IMR-90 (cell line): ENCODE results near the gene SEMA4D. TPM values are rescaled to one million over a fixed set of nuclear protein-coding genes. Genes with fewer than 3 reads are reported as not detected.

Source experiments
- ATAC-seq: fragments of 200-7000 bp; cut with Tn5 transposase; 2 replicates; pipeline ENCODE4 v1.9.1; 2020; ENCODE audit warnings: low read depth, mild to moderate bottlenecking, moderate library complexity
- BruUV-seq: library from RNA; stranded (reverse); fragments of 400-500 nt; replicated peaks from 2 replicates; lab custom pipeline; 2021; lab: Mats Ljungman, UMichigan
- CTCF ChIA-PET: fragments of 300-600 bp; formaldehyde crosslinking; extraction: SDS; loops from one replicate; lab custom pipeline; 2021; ENCODE audit warnings: antibody characterized with exemption; lab: Yijun Ruan, JAX
- POLR2A ChIA-PET: fragments of 300-600 bp; sonication (Branson Sonifier 250); formaldehyde crosslinking; loops from one replicate; lab custom pipeline; 2022; ENCODE audit warnings: antibody characterized with exemption; ENCODE audit not compliant: unreplicated experiment; lab: Charles Lee
- DNase-seq: peaks from one replicate; pipeline ENCODE4 v3.0.0; 2013
- H2AFZ ChIP-seq: replicated peaks from 2 replicates; pipeline ENCODE3; 2013; ENCODE audit warnings: low read length, mild to moderate bottlenecking; ENCODE audit not compliant: poor library complexity
- H2AK5ac ChIP-seq: 2 replicates; pipeline ENCODE4 v1.6.1; 2013; ENCODE audit warnings: low read depth, low read length, inconsistent platforms
- H2AK9ac ChIP-seq: replicated peaks from 2 replicates; pipeline ENCODE3; 2013; ENCODE audit warnings: mild to moderate bottlenecking, low read depth, low read length, moderate library complexity; ENCODE audit not compliant: poor library complexity
- H2BK120ac ChIP-seq: 2 replicates; pipeline ENCODE4 v1.6.1; 2013; ENCODE audit warnings: low read depth, low read length, inconsistent platforms
- H2BK15ac ChIP-seq: 3 replicates; pipeline ENCODE4 v1.6.1; 2013; ENCODE audit warnings: low read depth, low read length, inconsistent platforms
- H2BK20ac ChIP-seq: 2 replicates; pipeline ENCODE4 v1.6.1; 2013; ENCODE audit warnings: low read depth, mild to moderate bottlenecking, inconsistent platforms, low read length, moderate library complexity
- H2BK5ac ChIP-seq: 2 replicates; pipeline ENCODE4 v1.6.1; 2013; ENCODE audit warnings: mild to moderate bottlenecking, low read depth, low read length, inconsistent platforms; ENCODE audit not compliant: poor library complexity, severe bottlenecking
- H3K14ac ChIP-seq: replicated peaks from 2 replicates; pipeline ENCODE4 v1.6.1; 2013; ENCODE audit warnings: low read depth, low read length, inconsistent platforms
- H3K18ac ChIP-seq: 2 replicates; pipeline ENCODE4 v1.6.1; 2013; ENCODE audit warnings: low read depth, low read length, control low read depth
- H3K23ac ChIP-seq: 2 replicates; pipeline ENCODE4 v1.6.1; 2013; ENCODE audit warnings: low read depth, low read length, inconsistent platforms
- H3K27ac ChIP-seq: 2 replicates; pipeline ENCODE4 v1.5.1; 2013; ENCODE audit warnings: mild to moderate bottlenecking, control low read depth, low read length; ENCODE audit not compliant: insufficient read depth
- H3K27me3 ChIP-seq: 2 replicates; pipeline ENCODE4 v1.6.1; 2013; ENCODE audit warnings: low read length; ENCODE audit not compliant: control insufficient read depth, insufficient read depth
- H3K36me3 ChIP-seq: 2 replicates; pipeline ENCODE4 v1.6.1; 2013; ENCODE audit warnings: low read length, mixed read lengths; ENCODE audit not compliant: control insufficient read depth, insufficient read depth
- H3K4ac ChIP-seq: 2 replicates; pipeline ENCODE4 v1.6.1; 2013; ENCODE audit warnings: low read depth, low read length, inconsistent platforms
- H3K4me1 ChIP-seq: 2 replicates; pipeline ENCODE4 v1.6.1; 2013; ENCODE audit warnings: low read length, mixed read lengths; ENCODE audit not compliant: control insufficient read depth, insufficient read depth
- H3K4me2 ChIP-seq: 2 replicates; pipeline ENCODE4 v1.6.1; 2013; ENCODE audit warnings: low read depth, mild to moderate bottlenecking, control low read depth, low read length, moderate library complexity
- H3K4me3 ChIP-seq: 2 replicates; pipeline ENCODE4 v1.5.1; 2013; ENCODE audit warnings: low read depth, mild to moderate bottlenecking, control low read depth, low read length, moderate library complexity; ENCODE audit not compliant: insufficient read depth
- H3K56ac ChIP-seq: 2 replicates; pipeline ENCODE4 v1.6.1; 2013; ENCODE audit warnings: low read length, inconsistent platforms; ENCODE audit not compliant: insufficient read depth; ENCODE audit errors: extremely low read depth
- H3K79me1 ChIP-seq, 2 experiments: 2 replicates each; pipeline ENCODE4 v1.6.1; 2013; ENCODE audit warnings: low read length in 2 of 2, inconsistent platforms in 1 of 2, low read depth in 1 of 2
- H3K9ac ChIP-seq: 2 replicates; pipeline ENCODE4 v1.6.1; 2013; ENCODE audit warnings: low read depth, low read length, control low read depth
- H3K9me1 ChIP-seq: 2 replicates; pipeline ENCODE4 v1.6.1; 2013; ENCODE audit warnings: low read length, inconsistent platforms; ENCODE audit not compliant: insufficient read depth
- H3K9me3 ChIP-seq: 2 replicates; pipeline ENCODE4 v1.6.1; 2013; ENCODE audit warnings: low read length; ENCODE audit not compliant: control insufficient read depth, insufficient read depth
- H4K20me1 ChIP-seq: 2 replicates; pipeline ENCODE4 v1.6.1; 2013; ENCODE audit warnings: low read length, inconsistent platforms; ENCODE audit not compliant: insufficient read depth
- H4K5ac ChIP-seq: 2 replicates; pipeline ENCODE4 v1.6.1; 2013; ENCODE audit warnings: mild to moderate bottlenecking, low read depth, low read length, control low read depth
- H4K8ac ChIP-seq, 2 experiments: 2 replicates each; pipeline ENCODE4 v1.6.1; 2013; ENCODE audit warnings: low read depth in 2 of 2, low read length in 2 of 2, control low read depth in 1 of 2, inconsistent platforms in 1 of 2
- H4K91ac ChIP-seq: 2 replicates; pipeline ENCODE4 v1.6.1; 2013; ENCODE audit warnings: low read depth, low read length, inconsistent platforms; ENCODE audit not compliant: insufficient read depth
- BHLHE40 ChIP-seq: fragments of 150-350 bp; IDR thresholded peaks from 2 replicates; pipeline ENCODE4 v1.6.1; 2016; ENCODE audit warnings: mild to moderate bottlenecking, low read depth, low read length
- CTCF ChIP-seq: conservative IDR thresholded peaks from 2 replicates; pipeline ENCODE4 v1.5.1; 2012; ENCODE audit warnings: mild to moderate bottlenecking, low read depth, low read length, improper control_type of control experiment
- ELK1 ChIP-seq: fragments of 150-350 bp; IDR thresholded peaks from 2 replicates; pipeline ENCODE4 v1.6.1; 2016; ENCODE audit warnings: low read depth, mild to moderate bottlenecking, low read length, moderate library complexity, borderline replicate concordance
- FOS ChIP-seq: fragments of 150-350 bp; IDR thresholded peaks from 2 replicates; pipeline ENCODE4 v1.6.1; 2016; ENCODE audit warnings: low read depth, low read length
- NFE2L2 ChIP-seq: fragments of 150-350 bp; IDR thresholded peaks from 2 replicates; pipeline ENCODE4 v1.6.1; 2016; ENCODE audit warnings: low read depth, mild to moderate bottlenecking, low read length
- POLR2A ChIP-seq: IDR thresholded peaks from 2 replicates; pipeline ENCODE4 v1.6.1; 2012; ENCODE audit warnings: mild to moderate bottlenecking, low read depth, low read length
- RCOR1 ChIP-seq: IDR thresholded peaks from 2 replicates; pipeline ENCODE4 v1.6.1; 2012; ENCODE audit warnings: mild to moderate bottlenecking, low read length, improper control_type of control experiment; ENCODE audit not compliant: insufficient replicate concordance
- SMC3 ChIP-seq: fragments of 150-350 bp; IDR thresholded peaks from 2 replicates; pipeline ENCODE4 v1.6.1; 2016; ENCODE audit warnings: low read depth, mild to moderate bottlenecking, antibody characterized with exemption, low read length, moderate library complexity
- WGBS, 2 experiments: methylation state at CpG; one replicate each; pipeline versions ENCODE4 v1.1.5 to v1.1.7; 2013; ENCODE audit warnings: missing lambda C conversion rate in 2 of 2; ENCODE audit not compliant: insufficient read length in 1 of 2; ENCODE audit errors: extremely low coverage in 2 of 2; 5-methylcytosine and 5-hydroxymethylcytosine counted together
- dilution Hi-C: fragments of 300-500 bp; cut with HindIII; formaldehyde crosslinking; loops from one replicate; pipeline ENCODE4 v1.14.3; 2018; ENCODE audit warnings: low sequenced_read_pairs; ENCODE audit not compliant: unreplicated experiment
- in situ Hi-C: fragments of 300-500 bp; cut with MboI; formaldehyde crosslinking; loops from 3 replicates; pipeline ENCODE4 v1.14.3; 2019; ENCODE audit warnings: low sequenced_read_pairs, inconsistent platforms, mixed read lengths
- intact Hi-C: fragments of 100-400 bp; cut with micrococcal nuclease; formaldehyde crosslinking; loops from 2 replicates; pipeline ENCODE4 v1.10.0; 2022
- polyA plus RNA-seq, 3 experiments: library from polyadenylated mRNA; depleted of rRNA; stranded (reverse); fragments of >200 nt; gene quantifications; 2 replicates each; pipeline ENCODE4 v1.2.3, GENCODE V29; 2012; ENCODE audit warnings: low replicate concordance in 1 of 3
- total RNA-seq: library from RNA; depleted of rRNA; stranded (reverse); fragments of >200 nt; gene quantifications from 2 replicates; pipeline ENCODE4 v1.2.3, GENCODE V29; 2012

SEMA4D gene
- total and polyA plus RNA-seq, 2 of the 4 experiments (the other 2 are of a cell fraction), result 0.90 to 1.5 TPM

GRCh38 chr9:89484475-89485404, 13.2 kb downstream of the SEMA4D start:
- H3K18ac ChIP-seq, result no peak overlapping the region; the same call in 1 of the 2 replicates
- H4K20me1 ChIP-seq, result no peaks in the 10 kb centered on the region
- H3K9me1 ChIP-seq, result peaks cover 7% of the 10 kb centered on the region; the same call in 1 of the 2 replicates
- H3K4me2 ChIP-seq, result no peak overlapping the region
- 0 out of 2 replicates have a peak overlapping the region, but pooled peaks have one; percentile 12 for H2BK20ac ChIP-seq
- H3K36me3 ChIP-seq, result no peaks in the 10 kb centered on the region
- WGBS, 2 experiments, result 95% methylated on average over 3 of the region's 6 CpGs; no CpG with 5 or more reads in 1 of the 2 experiments
- peak overlapping the region; percentile 5 for H2AK5ac ChIP-seq
- POLR2A ChIA-PET, result no interaction called here
- intact Hi-C loops, result no loop called here
- no peak for TF ChIP-seq NFE2L2
- TF ChIP-seq POLR2A, result no peak
- no peak for TF ChIP-seq SMC3
- TF ChIP-seq FOS, result no peak
- no peak for TF ChIP-seq ELK1
- TF ChIP-seq CTCF, result no peak
- TF ChIP-seq BHLHE40, result no peak
- no peak for TF ChIP-seq RCOR1
- no peaks in the 10 kb centered on the region for H3K27me3 ChIP-seq
- in situ Hi-C loops, result no loop called here
- H2AFZ ChIP-seq, result no peak overlapping the region
- no peak overlapping the region for H2BK120ac ChIP-seq
- peak overlapping the region; percentile 77 for H2BK5ac ChIP-seq
- no peak overlapping the region for H3K56ac ChIP-seq
- no peak overlapping the region; the same call in 1 of the 2 replicates for H4K91ac ChIP-seq
- H3K23ac ChIP-seq, result no peak overlapping the region
- no peak overlapping the region for H3K27ac ChIP-seq
- H3K9me3 ChIP-seq, result peaks cover 4% of the 10 kb centered on the region; the same call in 1 of the 2 replicates
- H3K9ac ChIP-seq, result no peak overlapping the region
- DNase-seq, result peak; percentile 24
- no peaks in the 10 kb centered on the region; the same call in 1 of the 2 replicates for H3K4me1 ChIP-seq
- no peak for ATAC-seq
- BruUV-seq, result no TSS peak
- peak overlapping the region; percentile 52; the same call in 1 of the 3 replicates for H2BK15ac ChIP-seq
- no peak overlapping the region for H3K4ac ChIP-seq
- no peak overlapping the region for H4K8ac ChIP-seq
- H3K4me3 ChIP-seq, result no peak overlapping the region
- H3K14ac ChIP-seq, result 0 out of 2 replicates have a peak overlapping the region, but pooled peaks have one; percentile 22
- peaks cover 0 to 4% of the 10 kb centered on the region in 2 experiments; a peak in 1 of 4 replicates for H3K79me1 ChIP-seq
- CTCF ChIA-PET, result no interaction called here
- dilution Hi-C loops, result no loop called here
- H2AK9ac ChIP-seq, result no peak overlapping the region
- H4K5ac ChIP-seq, result no peak overlapping the region
